SU-DHL-6 (cell line): ENCODE data around the gene CDHR2.

Source experiments
- H2AFZ ChIP-seq: fragments of 200-600 bp; sonication (generic); 2 replicates; pipeline ENCODE4 v1.6.1; 2014; ENCODE audit warnings: low read depth, mild to moderate bottlenecking, moderate library complexity, mixed read lengths, antibody characterized with exemption, low read length; ENCODE audit not compliant: severe bottlenecking
- H3F3A ChIP-seq: fragments of 200-600 bp; shearing (Covaris generic); 2 replicates; pipeline ENCODE4 v1.6.0; 2016; ENCODE audit warnings: antibody characterized with exemption, mild to moderate bottlenecking; ENCODE audit not compliant: insufficient read depth
- H3K27ac ChIP-seq: fragments of 200-600 bp; sonication (generic); 2 replicates; pipeline ENCODE4 v1.5.1; 2016; ENCODE audit warnings: low read depth, mild to moderate bottlenecking, low read length, moderate library complexity, mixed read lengths
- H3K27me3 ChIP-seq: fragments of 200-600 bp; sonication (generic), shearing (Covaris generic); 2 replicates; pipeline ENCODE4 v1.6.0; 2014; ENCODE audit warnings: mild to moderate bottlenecking, low read length
- H3K36me3 ChIP-seq: fragments of 200-600 bp; sonication (generic); 2 replicates; pipeline ENCODE4 v1.6.1; 2014; ENCODE audit warnings: mild to moderate bottlenecking, low read length, mixed read lengths
- H3K4me2 ChIP-seq: fragments of 300-600, 200-600 bp; shearing (Covaris generic), sonication (generic); 2 replicates; pipeline ENCODE4 v1.6.0; 2014; ENCODE audit warnings: low read length, low read depth, mild to moderate bottlenecking; ENCODE audit not compliant: poor library complexity, severe bottlenecking
- H3K4me3 ChIP-seq: fragments of 200-600 bp; sonication (generic); 2 replicates; pipeline ENCODE4 v1.5.1; 2014; ENCODE audit warnings: antibody characterized with exemption, low read length, mild to moderate bottlenecking, mixed read lengths; ENCODE audit not compliant: insufficient read depth, poor library complexity, severe bottlenecking
- H3K79me2 ChIP-seq: fragments of 200-600 bp; sonication (generic); 2 replicates; pipeline ENCODE4 v1.6.1; 2014; ENCODE audit warnings: mild to moderate bottlenecking, low read length, moderate library complexity; ENCODE audit not compliant: insufficient read depth
- H3K9ac ChIP-seq: fragments of 200-600 bp; sonication (generic); 2 replicates; pipeline ENCODE4 v1.7.0; 2014; ENCODE audit warnings: mild to moderate bottlenecking, low read length
- H3K9me2 ChIP-seq: fragments of 200-600 bp; sonication (generic); replicated peaks from 2 replicates; pipeline ENCODE4 v1.6.1; 2014; ENCODE audit warnings: low read length; ENCODE audit not compliant: insufficient read depth
- H3K9me3 ChIP-seq: fragments of 200-600 bp; sonication (generic); 2 replicates; pipeline ENCODE4 v1.6.1; 2014; ENCODE audit warnings: low read length, mixed read lengths; ENCODE audit not compliant: insufficient read depth
- H4K20me1 ChIP-seq: fragments of 200-600 bp; sonication (generic); 2 replicates; pipeline ENCODE4 v1.6.1; 2014; ENCODE audit warnings: low read depth, mild to moderate bottlenecking, antibody characterized with exemption, low read length, moderate library complexity, mixed read lengths
- EZH2phosphoT487 ChIP-seq: fragments of 200-600 bp; sonication (generic), shearing (Covaris generic); conservative IDR thresholded peaks from 2 replicates; pipeline ENCODE4 v1.6.1; 2018; ENCODE audit warnings: mild to moderate bottlenecking, antibody characterized with exemption, low read length, moderate library complexity, mixed read lengths
- TF ChIP-seq, protein P1 (sequence below): fragments of 200-600 bp; sonication (generic); IDR thresholded peaks from one replicate; pipeline ENCODE4 v1.5.1; 2017; ENCODE audit warnings: antibody characterized with exemption, mild to moderate bottlenecking, low read length, moderate library complexity; ENCODE audit not compliant: insufficient read depth, poor library complexity, severe bottlenecking

CDHR2 gene

DNA sequence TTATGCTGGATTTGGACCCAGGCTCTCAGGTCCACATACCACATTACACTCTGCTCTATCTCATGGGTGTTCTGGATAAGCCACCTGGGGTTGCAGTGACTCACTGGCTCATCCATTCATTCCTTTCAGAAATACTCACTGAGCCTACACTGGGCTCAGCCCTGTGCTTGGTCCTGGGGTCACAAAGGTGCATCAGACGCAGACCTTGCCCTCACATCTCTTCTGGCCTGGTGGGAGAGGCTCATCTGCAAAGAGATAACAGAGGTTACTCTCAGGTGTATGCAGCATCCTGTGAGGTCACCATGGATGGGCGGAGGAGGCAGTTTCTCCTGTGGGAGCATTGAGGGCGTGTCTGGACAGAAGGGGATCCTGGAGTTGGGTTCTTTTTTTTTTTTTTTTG is 12.1 kb downstream of the CDHR2 start:
- Histone ChIP-seq H2AFZ (no peak overlapping the region), H3K27ac (no peak overlapping the region), H3K4me2 (no peak overlapping the region), H4K20me1 (no peaks in the 10 kb centered on the region), H3K4me3 (no peak overlapping the region), H3K36me3 (no peaks in the 10 kb centered on the region), H3K9ac (no peak overlapping the region), H3K27me3 (no peaks in the 10 kb centered on the region), H3K9me2 (no peaks in the 10 kb centered on the region), H3K79me2 (no peaks in the 10 kb centered on the region), H3K9me3 (no peaks in the 10 kb centered on the region), H3F3A (no peaks in the 10 kb centered on the region)
- TF ChIP-seq, protein P1, sequence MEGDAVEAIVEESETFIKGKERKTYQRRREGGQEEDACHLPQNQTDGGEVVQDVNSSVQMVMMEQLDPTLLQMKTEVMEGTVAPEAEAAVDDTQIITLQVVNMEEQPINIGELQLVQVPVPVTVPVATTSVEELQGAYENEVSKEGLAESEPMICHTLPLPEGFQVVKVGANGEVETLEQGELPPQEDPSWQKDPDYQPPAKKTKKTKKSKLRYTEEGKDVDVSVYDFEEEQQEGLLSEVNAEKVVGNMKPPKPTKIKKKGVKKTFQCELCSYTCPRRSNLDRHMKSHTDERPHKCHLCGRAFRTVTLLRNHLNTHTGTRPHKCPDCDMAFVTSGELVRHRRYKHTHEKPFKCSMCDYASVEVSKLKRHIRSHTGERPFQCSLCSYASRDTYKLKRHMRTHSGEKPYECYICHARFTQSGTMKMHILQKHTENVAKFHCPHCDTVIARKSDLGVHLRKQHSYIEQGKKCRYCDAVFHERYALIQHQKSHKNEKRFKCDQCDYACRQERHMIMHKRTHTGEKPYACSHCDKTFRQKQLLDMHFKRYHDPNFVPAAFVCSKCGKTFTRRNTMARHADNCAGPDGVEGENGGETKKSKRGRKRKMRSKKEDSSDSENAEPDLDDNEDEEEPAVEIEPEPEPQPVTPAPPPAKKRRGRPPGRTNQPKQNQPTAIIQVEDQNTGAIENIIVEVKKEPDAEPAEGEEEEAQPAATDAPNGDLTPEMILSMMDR = no peak
- no peak for TF ChIP-seq EZH2phosphoT487

GRCh38 chr5:176562189-176562588 is 13.0 kb downstream of the CDHR2 start:
- Histone ChIP-seq H3K9me3 (no peaks in the 10 kb centered on the region), H3K9ac (no peak overlapping the region), H3K36me3 (no peaks in the 10 kb centered on the region), H3K4me2 (no peak overlapping the region), H2AFZ (no peak overlapping the region), H3K27me3 (no peaks in the 10 kb centered on the region), H3F3A (no peaks in the 10 kb centered on the region), H3K4me3 (no peak overlapping the region), H3K9me2 (no peaks in the 10 kb centered on the region), H4K20me1 (no peaks in the 10 kb centered on the region), H3K79me2 (no peaks in the 10 kb centered on the region), H3K27ac (no peak overlapping the region)
- TF ChIP-seq, protein P1 = no peak
- TF ChIP-seq EZH2phosphoT487 = no peak

GRCh38 chr5:176564002-176564401 is 14.9 kb downstream of the CDHR2 start:
- Histone ChIP-seq H3K4me3 (no peak overlapping the region), H3K9ac (no peak overlapping the region), H3K9me2 (no peaks in the 10 kb centered on the region), H3K4me2 (no peak overlapping the region), H3F3A (no peaks in the 10 kb centered on the region), H3K27ac (no peak overlapping the region), H3K79me2 (no peaks in the 10 kb centered on the region), H4K20me1 (no peaks in the 10 kb centered on the region), H3K9me3 (no peaks in the 10 kb centered on the region), H2AFZ (no peak overlapping the region), H3K36me3 (no peaks in the 10 kb centered on the region), H3K27me3 (no peaks in the 10 kb centered on the region)
- TF ChIP-seq, protein P1 = no peak
- TF ChIP-seq EZH2phosphoT487 = no peak

DNA sequence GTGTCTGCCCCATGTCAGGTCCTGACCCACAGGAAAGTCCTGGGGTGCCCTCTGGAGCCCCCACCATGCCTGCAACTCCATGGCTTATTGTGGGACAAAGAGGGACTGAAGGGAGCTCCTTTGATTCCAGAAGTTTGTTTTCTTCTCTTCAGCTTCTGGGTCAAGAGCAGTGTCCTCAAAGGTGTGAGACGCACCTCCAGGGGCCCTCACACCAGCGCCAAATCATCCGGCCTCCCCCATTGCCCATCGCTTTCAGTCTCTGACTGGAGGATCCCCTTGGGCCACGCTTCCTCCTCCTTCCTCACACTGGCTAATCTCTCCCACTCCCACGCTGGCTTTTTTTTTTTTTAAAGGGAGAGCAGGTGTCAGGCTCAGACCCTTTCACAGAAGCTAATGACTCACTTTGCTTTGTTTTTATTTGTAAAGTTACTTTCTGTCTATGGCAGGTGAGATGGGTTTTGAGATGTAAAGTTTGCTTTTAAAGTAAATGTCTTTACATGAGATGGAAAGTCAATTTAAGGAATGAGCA is 16.7 kb downstream of the CDHR2 start:
- H3K79me2 ChIP-seq = no peaks in the 10 kb centered on the region
- H3K36me3 ChIP-seq = no peaks in the 10 kb centered on the region
- no peak overlapping the region for H3K9ac ChIP-seq

More for the DNA sequence above, 16.7 kb downstream of the CDHR2 start:
- TF ChIP-seq, protein P1 = no peak
- TF ChIP-seq EZH2phosphoT487 = no peak
- Histone ChIP-seq H4K20me1 (no peaks in the 10 kb centered on the region), H3K4me3 (no peak overlapping the region), H3K27ac (no peak overlapping the region), H3K9me2 (no peaks in the 10 kb centered on the region), H3K4me2 (no peak overlapping the region), H3K27me3 (no peaks in the 10 kb centered on the region), H3K9me3 (no peaks in the 10 kb centered on the region), H2AFZ (no peak overlapping the region), H3F3A (no peaks in the 10 kb centered on the region)
